Left ventricle myocardium inferior (tissue), 1 donor: ENCODE data around the gene NPIPA5. TPM values are rescaled to one million over a fixed set of nuclear protein-coding genes. Genes with fewer than 3 reads are reported as not detected.
"Not testable (repeated sequence)": the region's sequence is repeated elsewhere in the genome, so short reads cannot be mapped to it uniquely, and the experiment has no call there.

Source experiments
- DNase-seq: peaks from one replicate; pipeline ENCODE4 v3.0.0-alpha.2; 2020
- H3K27ac ChIP-seq: fragments of 200-600 bp; replicated peaks from 2 replicates; pipeline ENCODE4 v1.8.0; 2021
- H3K27me3 ChIP-seq: fragments of 200-600 bp; 2 replicates; pipeline ENCODE4 v1.8.0; 2021; ENCODE audit warnings: low read depth
- H3K36me3 ChIP-seq: fragments of 200-600 bp; 2 replicates; pipeline ENCODE4 v1.8.0; 2021
- H3K4me1 ChIP-seq: fragments of 200-600 bp; 2 replicates; pipeline ENCODE4 v1.8.0; 2021
- H3K4me3 ChIP-seq: fragments of 200-600 bp; 2 replicates; pipeline ENCODE4 v1.8.0; 2021; ENCODE audit warnings: mild to moderate bottlenecking, moderate library complexity
- H3K9me3 ChIP-seq: fragments of 200-600 bp; replicated peaks from 2 replicates; pipeline ENCODE4 v1.8.0; 2021
- intact Hi-C: fragments of 100-400 bp; cut with micrococcal nuclease; formaldehyde crosslinking; loops from one replicate; pipeline ENCODE4 v1.11.0; 2022
- total RNA-seq: library from RNA; stranded (reverse); fragmentation: NEBNext Ultra II Directional; extraction: Animal tissue kit (Norgen Biotek cat#: 25700); gene quantifications from one replicate; pipeline ENCODE4 v1.2.1, GENCODE V29; 2021
- donor health status: DM: no; HTN: yes; CAD: no; lungs with severe emphysema.

NPIPA5 gene
- total RNA-seq, 1 donor from 2014 or later: 5.7 TPM

- DNase-seq, intact Hi-C loops, H3K9me3 ChIP-seq: not testable (repeated sequence)
These were observed 47.1 kb downstream of the NPIPA5 start for GRCh38 chr16:15330978-15331377.

DNA sequence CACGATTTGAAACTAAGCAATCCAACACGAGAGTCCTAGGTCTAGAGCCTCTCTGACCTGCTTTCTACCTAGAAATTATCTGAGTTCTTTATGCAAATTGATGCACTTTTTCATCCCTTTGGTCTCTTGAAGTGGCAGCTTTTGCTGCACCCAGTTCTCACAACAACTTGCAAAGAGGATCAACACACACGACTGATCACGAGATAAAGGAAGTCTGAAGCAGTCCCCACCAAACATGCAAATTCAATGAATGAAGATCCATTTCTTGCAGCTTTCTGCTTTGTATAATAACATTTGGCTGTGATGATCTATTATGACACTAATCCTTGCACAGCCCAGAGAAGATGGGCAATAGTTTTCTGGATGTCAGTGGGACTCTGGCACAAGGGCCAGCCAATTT is 53.1 kb downstream of the NPIPA5 start:
- H3K4me1 ChIP-seq, H3K4me3 ChIP-seq, DNase-seq, H3K9me3 ChIP-seq, H3K27ac ChIP-seq, H3K36me3 ChIP-seq, H3K27me3 ChIP-seq, intact Hi-C loops: not testable (repeated sequence)

More at GRCh38 chr16:15330978-15331377, 47.1 kb downstream of the NPIPA5 start:
- H3K27ac ChIP-seq, H3K36me3 ChIP-seq, H3K27me3 ChIP-seq, H3K4me3 ChIP-seq, H3K4me1 ChIP-seq: not testable (repeated sequence)

- H3K27me3 ChIP-seq, DNase-seq, H3K36me3 ChIP-seq, intact Hi-C loops, H3K4me3 ChIP-seq, H3K4me1 ChIP-seq, H3K27ac ChIP-seq, H3K9me3 ChIP-seq: not testable (repeated sequence)
These were observed 54.7 kb downstream of the NPIPA5 start for GRCh38 chr16:15323373-15323772.

GRCh38 chr16:15321221-15321620 is 56.9 kb downstream of the NPIPA5 start:
- H3K4me3 ChIP-seq, H3K27me3 ChIP-seq, H3K27ac ChIP-seq, intact Hi-C loops, H3K4me1 ChIP-seq, H3K9me3 ChIP-seq, H3K36me3 ChIP-seq, DNase-seq: not testable (repeated sequence)

- intact Hi-C loops, H3K4me1 ChIP-seq, H3K27me3 ChIP-seq, H3K36me3 ChIP-seq, DNase-seq, H3K4me3 ChIP-seq, H3K27ac ChIP-seq, H3K9me3 ChIP-seq: not testable (repeated sequence)
These were observed 63.5 kb downstream of the NPIPA5 start for GRCh38 chr16:15314562-15314961.

Other genes starting within 250 kb of the NPIPA5 start
- 7.0 TPM for gene MPV17L, start 17.5 kb upstream of the NPIPA5 start, total RNA-seq
- gene BMERB1, start 56.3 kb upstream of the NPIPA5 start, total RNA-seq: 75.3 TPM